Smooth muscle cell (in vitro differentiated cells): ENCODE results near the gene CHTF18. TPM values are rescaled to one million over a fixed set of nuclear protein-coding genes. Genes with fewer than 3 reads are reported as not detected.

ENCODE experiments used
- DNase-seq: peaks from one replicate; lab custom pipeline; 2025; ENCODE audit not compliant: unreplicated experiment; lab: John Stamatoyannopoulos, UW
- H2AFZ ChIP-seq: fragments of 200-600 bp; sonication (generic); 2 replicates; pipeline ENCODE4 v1.6.0; 2016; ENCODE audit warnings: antibody characterized with exemption, low read depth, mild to moderate bottlenecking
- H3F3A ChIP-seq: fragments of 200-600 bp; sonication (generic); 2 replicates; pipeline ENCODE4 v1.6.0; 2017; ENCODE audit warnings: antibody characterized with exemption, low read depth
- H3K27ac ChIP-seq: fragments of 200-600 bp; sonication (generic); 2 replicates; pipeline ENCODE4 v1.5.1; 2016; ENCODE audit warnings: low read depth, mild to moderate bottlenecking
- H3K27me3 ChIP-seq: fragments of 200-600 bp; sonication (generic); 2 replicates; pipeline ENCODE4 v1.6.1; 2016; ENCODE audit warnings: low read depth, mild to moderate bottlenecking
- H3K36me3 ChIP-seq: fragments of 200-600 bp; sonication (generic); 2 replicates; pipeline ENCODE4 v1.5.1; 2016; ENCODE audit warnings: low read depth
- H3K4me1 ChIP-seq: fragments of 200-600 bp; sonication (generic); 2 replicates; pipeline ENCODE4 v1.5.1; 2016; ENCODE audit warnings: low read depth
- H3K4me2 ChIP-seq: fragments of 200-600 bp; sonication (generic); 2 replicates; pipeline ENCODE4 v1.6.0; 2016; ENCODE audit warnings: mild to moderate bottlenecking
- H3K4me3 ChIP-seq: fragments of 200-600 bp; sonication (generic); 2 replicates; pipeline ENCODE4 v1.5.1; 2016; ENCODE audit warnings: mild to moderate bottlenecking
- H3K79me2 ChIP-seq: fragments of 200-600 bp; sonication (generic); 2 replicates; pipeline ENCODE4 v1.6.0; 2016; ENCODE audit warnings: low read depth, mild to moderate bottlenecking
- H3K9ac ChIP-seq: fragments of 200-600 bp; sonication (generic); 2 replicates; pipeline ENCODE4 v1.6.0; 2016; ENCODE audit warnings: low read depth
- H3K9me3 ChIP-seq: fragments of 200-600 bp; sonication (generic); replicated peaks from 2 replicates; pipeline ENCODE4 v1.5.1; 2016; ENCODE audit warnings: low read depth
- H4K20me1 ChIP-seq: fragments of 200-600 bp; sonication (generic); 2 replicates; pipeline ENCODE4 v1.6.0; 2016; ENCODE audit warnings: low read depth
- WGBS: methylation state at CpG from one replicate; pipeline ENCODE4 v1.1.7; 2016; ENCODE audit warnings: low lambda C conversion rate; 5-methylcytosine and 5-hydroxymethylcytosine counted together
- polyA plus RNA-seq: library from polyadenylated mRNA; unstranded; fragments of >200 nt; fragmentation: Nextera tagmentation; extraction: Ambion mirVana; gene quantifications from 2 replicates; pipeline ENCODE4 v1.2.1, GENCODE V29; 2016
- total RNA-seq: library from RNA; depleted of rRNA; stranded (reverse); fragments of >200 nt; gene quantifications from 2 replicates; pipeline ENCODE4 v1.2.3, GENCODE V29; 2014
- TF ChIP-seq, protein P1 (sequence below): fragments of 200-600 bp; sonication (generic); IDR thresholded peaks from 2 replicates; pipeline ENCODE4 v1.5.1; 2017; ENCODE audit warnings: borderline replicate concordance, mild to moderate bottlenecking, antibody characterized with exemption; ENCODE audit not compliant: insufficient read depth, poor library complexity, severe bottlenecking

Gene CHTF18
- total and polyA plus RNA-seq, 2 experiments from 2014 or later, result 27.2 to 33.2 TPM

GRCh38 chr16:801584-802363 lies 13.4 kb downstream of the CHTF18 start:
- H3K79me2 ChIP-seq, result no peaks in the 10 kb centered on the region
- H2AFZ ChIP-seq, result no peak overlapping the region
- DNase-seq, result no peak
- no peaks in the 10 kb centered on the region for H3K9me3 ChIP-seq
- H3K27me3 ChIP-seq, result peaks cover 40% of the 10 kb centered on the region
- H3K27ac ChIP-seq, result no peak overlapping the region
- no peak overlapping the region for H3K4me2 ChIP-seq
- H3K4me1 ChIP-seq, result peaks cover 8% of the 10 kb centered on the region
- H3F3A ChIP-seq, result no peaks in the 10 kb centered on the region
- H3K36me3 ChIP-seq, result no peaks in the 10 kb centered on the region
- no peaks in the 10 kb centered on the region for H4K20me1 ChIP-seq
- H3K4me3 ChIP-seq, result no peak overlapping the region
- TF ChIP-seq, protein P1, sequence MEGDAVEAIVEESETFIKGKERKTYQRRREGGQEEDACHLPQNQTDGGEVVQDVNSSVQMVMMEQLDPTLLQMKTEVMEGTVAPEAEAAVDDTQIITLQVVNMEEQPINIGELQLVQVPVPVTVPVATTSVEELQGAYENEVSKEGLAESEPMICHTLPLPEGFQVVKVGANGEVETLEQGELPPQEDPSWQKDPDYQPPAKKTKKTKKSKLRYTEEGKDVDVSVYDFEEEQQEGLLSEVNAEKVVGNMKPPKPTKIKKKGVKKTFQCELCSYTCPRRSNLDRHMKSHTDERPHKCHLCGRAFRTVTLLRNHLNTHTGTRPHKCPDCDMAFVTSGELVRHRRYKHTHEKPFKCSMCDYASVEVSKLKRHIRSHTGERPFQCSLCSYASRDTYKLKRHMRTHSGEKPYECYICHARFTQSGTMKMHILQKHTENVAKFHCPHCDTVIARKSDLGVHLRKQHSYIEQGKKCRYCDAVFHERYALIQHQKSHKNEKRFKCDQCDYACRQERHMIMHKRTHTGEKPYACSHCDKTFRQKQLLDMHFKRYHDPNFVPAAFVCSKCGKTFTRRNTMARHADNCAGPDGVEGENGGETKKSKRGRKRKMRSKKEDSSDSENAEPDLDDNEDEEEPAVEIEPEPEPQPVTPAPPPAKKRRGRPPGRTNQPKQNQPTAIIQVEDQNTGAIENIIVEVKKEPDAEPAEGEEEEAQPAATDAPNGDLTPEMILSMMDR, result no peak
- no peak overlapping the region for H3K9ac ChIP-seq
- WGBS, result 76% methylated on average over 22 of the region's 22 CpGs

GRCh38 chr16:802461-802860 lies 14.0 kb downstream of the CHTF18 start:
- no peak for DNase-seq
- no peaks in the 10 kb centered on the region for H4K20me1 ChIP-seq

DNA sequence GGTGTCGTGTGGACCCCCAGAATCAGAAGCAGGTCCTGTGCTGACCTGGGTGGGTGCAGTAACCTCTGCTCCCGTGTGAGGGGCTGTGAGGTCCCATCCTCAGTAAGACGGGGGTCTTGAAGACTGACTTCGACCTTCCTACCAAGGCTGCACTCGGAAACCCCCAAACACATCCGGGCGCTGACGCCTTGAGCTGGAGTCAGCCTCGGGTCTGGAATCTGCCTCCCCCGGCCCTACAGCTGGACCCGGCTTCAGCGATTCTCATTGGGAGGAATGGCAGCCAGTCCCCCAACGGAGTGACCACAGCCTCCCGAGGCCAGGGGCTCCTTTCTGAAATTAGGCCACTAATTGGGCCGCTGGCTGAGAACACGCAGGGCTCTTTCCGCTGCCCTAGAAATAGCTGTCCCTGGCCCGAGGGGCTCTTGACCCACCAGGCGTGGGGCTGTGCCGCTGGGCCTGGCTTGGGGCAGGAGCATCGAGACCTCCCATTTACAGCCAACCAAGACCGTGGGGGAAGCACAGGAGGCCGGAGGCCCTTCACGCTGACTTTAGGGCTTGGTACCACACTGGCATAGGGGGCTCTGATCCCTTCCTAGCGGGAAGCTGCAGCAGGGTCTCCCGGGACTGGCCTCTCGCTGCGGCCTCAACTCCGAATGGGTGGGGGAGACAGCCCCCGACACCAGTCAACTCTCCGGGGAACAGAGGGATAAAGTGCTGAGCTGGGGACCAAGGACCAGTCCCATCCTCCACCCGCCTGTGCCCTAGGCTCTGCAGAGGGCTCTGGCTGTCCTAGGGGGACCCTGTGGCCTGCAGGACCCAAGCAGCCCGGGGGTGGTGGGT lies 14.7 kb downstream of the CHTF18 start:
- Histone ChIP-seq H4K20me1 (no peaks in the 10 kb centered on the region), H3K4me3 (no peak overlapping the region), H3K9ac (no peak overlapping the region), H3K4me1 (peaks cover 11% of the 10 kb centered on the region), H3K36me3 (no peaks in the 10 kb centered on the region), H3K9me3 (no peaks in the 10 kb centered on the region), H2AFZ (no peak overlapping the region), H3K27me3 (peaks cover 40% of the 10 kb centered on the region), H3K79me2 (no peaks in the 10 kb centered on the region), H3K27ac (no peak overlapping the region), H3F3A (no peaks in the 10 kb centered on the region), H3K4me2 (no peak overlapping the region)
- 88% methylated on average over 33 of the region's 33 CpGs for WGBS
- TF ChIP-seq, protein P1, result no peak
- no peak for DNase-seq

More at GRCh38 chr16:802461-802860, 14.0 kb downstream of the CHTF18 start:
- peaks cover 8% of the 10 kb centered on the region for H3K4me1 ChIP-seq
- H3K4me3 ChIP-seq, result no peak overlapping the region
- H3K4me2 ChIP-seq, result no peak overlapping the region
- WGBS, result 86% methylated on average over 7 of the region's 7 CpGs
- H3K27me3 ChIP-seq, result peaks cover 40% of the 10 kb centered on the region
- H3F3A ChIP-seq, result no peaks in the 10 kb centered on the region
- no peak overlapping the region for H3K27ac ChIP-seq
- H3K9ac ChIP-seq, result no peak overlapping the region
- TF ChIP-seq, protein P1, result no peak
- no peak overlapping the region for H2AFZ ChIP-seq
- no peaks in the 10 kb centered on the region for H3K79me2 ChIP-seq
- H3K9me3 ChIP-seq, result no peaks in the 10 kb centered on the region
- no peaks in the 10 kb centered on the region for H3K36me3 ChIP-seq
